ENCODE data around the gene SRSF2.

GRCh38 chr17:76752006-76752405, 14.9 kb upstream of the SRSF2 start:
- TF ChIP-seq CTCF (IDR thresholded peaks at IDR 0.05) = no peak
- no peak for TF ChIP-seq POLR2A (IDR thresholded peaks at IDR 0.05)

Data from body of pancreas (tissue), 4 donors.